Hippocampal formation (tissue), 2 donors: ENCODE measurements around the gene DLL4.
A peak's percentile ranks its signal among the peaks of the same experiment; 100 is the strongest.
"Not testable (repeated sequence)": the region's sequence is repeated elsewhere in the genome, so short reads cannot be mapped to it uniquely, and the experiment has no call there.

ENCODE experiments used
- DNase-seq, 2 donors: peaks; one replicate each; lab custom pipeline; 2025; lab: John Stamatoyannopoulos, UW

The DLL4 gene

GRCh38 chr15:40941528-40942336 is 12.6 kb downstream of the DLL4 start:
- peak; percentile 22 to 65 for DNase-seq

- no peak for DNase-seq
These were observed 13.3 kb downstream of the DLL4 start for GRCh38 chr15:40942337-40942854.

- no peak for DNase-seq
These were observed 13.7 kb downstream of the DLL4 start for GRCh38 chr15:40942878-40943277.

GRCh38 chr15:40943764-40944365 is 14.7 kb downstream of the DLL4 start:
- no peak for DNase-seq

GRCh38 chr15:40944510-40945296 is 15.6 kb downstream of the DLL4 start:
- DNase-seq: no peak

GRCh38 chr15:40948706-40949473 is 19.8 kb downstream of the DLL4 start:
- DNase-seq: no peak

- no peak for DNase-seq
These were observed 20.6 kb downstream of the DLL4 start for GRCh38 chr15:40949756-40950207.

- DNase-seq: no peak
These were observed 22.6 kb downstream of the DLL4 start for GRCh38 chr15:40951764-40952163.

GRCh38 chr15:40952301-40952900 is 23.3 kb downstream of the DLL4 start:
- no peak for DNase-seq

GRCh38 chr15:40952901-40953712 is 24.0 kb downstream of the DLL4 start, which contains the start of gene CHAC1:
TSS of gene CHAC1 (plus strand) at chr15:40953471. CDS start at chr15:40953584, 113 bp downstream.
- peak; percentile 75 to 84 for DNase-seq

GRCh38 chr15:40953713-40954074 is 24.6 kb downstream of the DLL4 start:
- DNase-seq: no peak

GRCh38 chr15:40954158-40954848 is 25.2 kb downstream of the DLL4 start:
- DNase-seq: not testable (repeated sequence)

GRCh38 chr15:40955141-40955903 is 26.2 kb downstream of the DLL4 start:
- no peak for DNase-seq

GRCh38 chr15:40955930-40956540 is 26.9 kb downstream of the DLL4 start:
- no peak for DNase-seq

- DNase-seq: no peak
These were observed 27.4 kb downstream of the DLL4 start for GRCh38 chr15:40956541-40956982.

GRCh38 chr15:40957041-40957555 is 28.0 kb downstream of the DLL4 start:
- DNase-seq: no peak

GRCh38 chr15:40957581-40958051 is 28.5 kb downstream of the DLL4 start:
- peak in 1 of 2 donors; percentile 39 for DNase-seq

- no peak for DNase-seq
These were observed 29.0 kb downstream of the DLL4 start for GRCh38 chr15:40958146-40958545.
